ENCODE data around the gene CXCR4. TPM values are rescaled to one million over a fixed set of nuclear protein-coding genes. Genes with fewer than 3 reads are reported as not detected.

CXCR4 gene
- total and polyA plus RNA-seq, 3 donors from 2014 or later = 3.7 to 12.3 (median 9.5) TPM

DNA sequence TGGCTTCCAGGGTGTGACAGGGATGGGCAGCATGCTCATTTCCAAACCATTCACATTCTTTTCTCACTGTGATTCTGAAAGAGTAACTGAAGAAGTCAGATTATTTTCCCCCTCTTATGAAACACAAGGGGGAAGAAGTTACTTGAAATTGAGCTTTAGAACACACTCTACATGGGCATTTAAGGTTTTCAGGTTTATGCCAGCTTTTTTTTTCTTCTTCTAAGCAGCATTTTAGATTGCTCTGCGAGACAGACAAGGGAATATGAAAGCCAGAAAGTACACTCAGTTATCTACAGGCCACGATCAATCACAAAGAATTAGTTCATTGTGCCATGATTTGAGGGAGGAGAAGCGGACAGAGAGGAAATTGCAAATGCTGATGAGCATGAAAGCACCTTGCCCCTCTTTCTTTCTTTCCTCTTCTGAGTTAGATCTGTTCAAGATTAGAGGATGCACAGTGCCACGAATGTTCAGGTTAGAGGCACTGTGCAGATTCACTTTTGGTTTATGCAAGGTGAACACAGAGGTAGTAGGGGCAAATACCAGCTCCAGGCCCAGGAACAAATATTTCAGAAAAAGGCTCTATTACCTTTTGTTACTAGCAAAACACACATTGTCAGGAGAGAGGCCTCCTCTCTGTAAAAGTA lies 49.2 kb downstream of the CXCR4 start:
- H3K27ac ChIP-seq = no peak overlapping the region
- WGBS, 2 donors = 63 to 79% methylated on average over 4 of the region's 4 CpGs
- H3K27me3 ChIP-seq = no peaks in the 10 kb centered on the region
- intact Hi-C loops (cut with DNase I; ENCODE audit: low total_unique reads) = no loop called here
- DNase-seq = no peak
- TF ChIP-seq, protein P1, sequence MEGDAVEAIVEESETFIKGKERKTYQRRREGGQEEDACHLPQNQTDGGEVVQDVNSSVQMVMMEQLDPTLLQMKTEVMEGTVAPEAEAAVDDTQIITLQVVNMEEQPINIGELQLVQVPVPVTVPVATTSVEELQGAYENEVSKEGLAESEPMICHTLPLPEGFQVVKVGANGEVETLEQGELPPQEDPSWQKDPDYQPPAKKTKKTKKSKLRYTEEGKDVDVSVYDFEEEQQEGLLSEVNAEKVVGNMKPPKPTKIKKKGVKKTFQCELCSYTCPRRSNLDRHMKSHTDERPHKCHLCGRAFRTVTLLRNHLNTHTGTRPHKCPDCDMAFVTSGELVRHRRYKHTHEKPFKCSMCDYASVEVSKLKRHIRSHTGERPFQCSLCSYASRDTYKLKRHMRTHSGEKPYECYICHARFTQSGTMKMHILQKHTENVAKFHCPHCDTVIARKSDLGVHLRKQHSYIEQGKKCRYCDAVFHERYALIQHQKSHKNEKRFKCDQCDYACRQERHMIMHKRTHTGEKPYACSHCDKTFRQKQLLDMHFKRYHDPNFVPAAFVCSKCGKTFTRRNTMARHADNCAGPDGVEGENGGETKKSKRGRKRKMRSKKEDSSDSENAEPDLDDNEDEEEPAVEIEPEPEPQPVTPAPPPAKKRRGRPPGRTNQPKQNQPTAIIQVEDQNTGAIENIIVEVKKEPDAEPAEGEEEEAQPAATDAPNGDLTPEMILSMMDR (IDR thresholded peaks at IDR 0.05) = no peak
- no peak for TF ChIP-seq POLR2A (IDR thresholded peaks at IDR 0.05)
- no peaks in the 10 kb centered on the region for H3K9me3 ChIP-seq
- H3K4me1 ChIP-seq = no peaks in the 10 kb centered on the region
- no peak overlapping the region for H3K4me3 ChIP-seq
- H3K36me3 ChIP-seq (ENCODE audit: low read depth, missing control alignments) = no peaks in the 10 kb centered on the region

DNA sequence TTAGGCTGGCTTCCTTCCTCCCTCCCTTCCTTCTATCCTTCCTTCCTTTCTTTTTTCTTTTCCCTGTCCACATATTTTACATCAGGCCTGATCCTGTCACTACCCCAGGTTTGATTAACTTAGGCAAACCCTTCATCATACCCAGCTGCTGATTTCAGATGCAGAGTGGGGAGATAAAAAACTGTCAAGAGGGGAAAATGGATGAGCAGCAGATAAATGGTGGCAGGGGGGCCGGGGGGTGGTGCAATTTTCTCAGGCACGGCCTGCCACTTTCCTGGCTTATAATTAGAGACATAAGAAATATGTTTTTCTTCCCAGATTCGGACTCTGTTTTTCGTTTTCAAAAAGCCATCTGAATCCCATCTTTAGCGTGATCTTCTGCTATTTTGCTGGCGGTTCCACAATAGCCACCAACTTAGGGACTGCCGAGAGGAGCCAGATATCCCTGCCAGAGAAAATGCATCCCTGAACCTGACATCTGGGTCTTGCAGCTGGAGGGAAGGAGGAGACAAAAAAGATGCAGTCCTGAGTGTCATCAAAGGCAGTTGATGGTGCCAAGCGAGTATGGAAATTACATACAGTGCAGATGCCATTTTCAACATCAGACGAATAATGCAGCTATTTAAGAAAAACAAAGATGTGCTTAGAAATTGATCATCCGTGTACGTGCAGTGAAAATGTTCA lies 49.9 kb downstream of the CXCR4 start:
- Histone ChIP-seq H3K4me1 (no peaks in the 10 kb centered on the region), H3K4me3 (no peak overlapping the region), H3K27ac (no peak overlapping the region), H3K27me3 (no peaks in the 10 kb centered on the region), H3K9me3 (no peaks in the 10 kb centered on the region), H3K36me3 (ENCODE audit: low read depth, missing control alignments) (no peaks in the 10 kb centered on the region)
- TF ChIP-seq, protein P1 (IDR thresholded peaks at IDR 0.05) = no peak
- no peak for TF ChIP-seq POLR2A (IDR thresholded peaks at IDR 0.05)
- DNase-seq = no peak
- WGBS, 2 donors = 81 to 92% methylated on average over 11 of the region's 11 CpGs
- intact Hi-C loops (cut with DNase I; ENCODE audit: low total_unique reads) = no loop called here

DNA sequence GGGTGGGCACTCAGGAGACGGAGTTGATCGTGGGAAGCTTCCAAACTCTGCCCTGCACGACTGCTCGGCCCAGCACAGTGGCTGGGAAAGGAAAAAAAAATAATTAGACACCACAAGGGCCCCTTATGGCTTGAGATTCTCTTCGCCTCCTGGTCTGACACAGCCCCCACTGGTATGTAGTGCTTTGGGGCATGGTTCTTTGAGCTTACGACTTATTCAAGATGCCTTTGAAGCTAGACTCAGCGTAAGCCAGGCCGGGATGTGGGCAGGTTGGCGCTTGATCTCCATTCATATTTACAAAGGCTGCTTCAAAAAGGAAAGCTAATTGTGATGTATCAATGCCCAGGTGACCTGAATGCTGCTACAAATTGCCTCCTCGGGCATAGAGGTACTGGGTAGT lies 50.5 kb downstream of the CXCR4 start:
- DNase-seq = no peak
- Histone ChIP-seq H3K36me3 (ENCODE audit: low read depth, missing control alignments) (no peaks in the 10 kb centered on the region), H3K9me3 (no peaks in the 10 kb centered on the region), H3K27me3 (no peaks in the 10 kb centered on the region), H3K4me3 (no peak overlapping the region), H3K27ac (no peak overlapping the region), H3K4me1 (no peaks in the 10 kb centered on the region)
- 79 to 84% methylated on average over 10 of the region's 10 CpGs for WGBS, 2 donors
- TF ChIP-seq, protein P1 (IDR thresholded peaks at IDR 0.05) = no peak
- TF ChIP-seq POLR2A (IDR thresholded peaks at IDR 0.05) = no peak
- intact Hi-C loops (cut with DNase I; ENCODE audit: low total_unique reads) = no loop called here

DNA sequence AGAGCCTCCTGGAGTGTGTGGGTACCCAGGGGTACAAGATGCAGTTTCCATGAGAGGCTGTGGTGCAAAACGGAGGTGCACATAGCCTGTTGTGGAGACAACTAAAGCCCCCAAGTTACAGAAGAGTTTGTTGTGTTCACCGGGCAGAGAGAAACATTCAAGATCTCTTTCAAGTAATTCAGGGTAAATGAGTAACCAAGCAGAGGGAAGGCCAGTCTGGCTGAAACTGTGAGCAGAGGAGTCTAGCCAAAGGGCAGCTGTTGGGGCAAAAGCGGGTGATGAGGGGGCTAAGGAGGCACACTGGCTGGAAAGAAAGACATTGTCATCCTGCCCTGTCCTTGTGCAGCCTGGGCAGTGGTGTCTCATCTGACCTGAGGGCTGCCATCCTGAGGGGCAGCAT lies 52.0 kb downstream of the CXCR4 start:
- no peak overlapping the region for H3K27ac ChIP-seq
- intact Hi-C loops (cut with DNase I; ENCODE audit: low total_unique reads) = no loop called here
- no peaks in the 10 kb centered on the region for H3K36me3 ChIP-seq (ENCODE audit: low read depth, missing control alignments)
- H3K9me3 ChIP-seq = no peaks in the 10 kb centered on the region
- TF ChIP-seq, protein P1 (IDR thresholded peaks at IDR 0.05) = no peak
- no peak for TF ChIP-seq POLR2A (IDR thresholded peaks at IDR 0.05)
- WGBS, 2 donors = 89% methylated on average over 3 of the region's 3 CpGs
- no peak for DNase-seq
- H3K4me3 ChIP-seq = no peak overlapping the region
- no peaks in the 10 kb centered on the region for H3K4me1 ChIP-seq
- no peaks in the 10 kb centered on the region for H3K27me3 ChIP-seq

DNA sequence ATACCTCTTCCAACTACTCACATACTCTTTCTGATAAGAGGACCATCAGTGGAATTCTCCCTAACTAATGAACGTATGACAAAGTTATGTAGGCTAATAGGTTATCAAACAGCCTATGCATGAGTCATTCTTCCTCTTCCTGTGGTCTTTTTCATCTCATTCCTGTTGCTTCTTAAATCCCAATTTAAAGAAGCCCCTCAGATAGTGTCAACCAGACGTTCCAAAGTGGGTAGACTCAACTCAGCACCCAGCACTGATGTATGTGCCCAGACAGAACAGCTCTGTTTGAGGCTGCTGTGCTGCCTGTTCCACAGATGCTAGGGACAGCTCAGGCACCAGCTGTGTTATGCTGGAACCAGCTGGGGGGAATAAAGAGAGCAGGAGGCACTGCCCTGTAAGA lies 52.6 kb downstream of the CXCR4 start:
- no peaks in the 10 kb centered on the region for H3K36me3 ChIP-seq (ENCODE audit: low read depth, missing control alignments)
- intact Hi-C loops (cut with DNase I; ENCODE audit: low total_unique reads) = no loop called here
- no peak for DNase-seq
- no peaks in the 10 kb centered on the region for H3K27me3 ChIP-seq
- H3K4me3 ChIP-seq = no peak overlapping the region
- H3K27ac ChIP-seq = no peak overlapping the region
- no peaks in the 10 kb centered on the region for H3K9me3 ChIP-seq
- 68 to 74% methylated on average over 2 of the region's 2 CpGs for WGBS, 2 donors
- TF ChIP-seq, protein P1 (IDR thresholded peaks at IDR 0.05) = no peak
- no peak for TF ChIP-seq POLR2A (IDR thresholded peaks at IDR 0.05)
- no peaks in the 10 kb centered on the region for H3K4me1 ChIP-seq

Measured in testis (tissue), 3 donors.